WTC11 (cell line): ENCODE results near the gene EDAR. TPM values are rescaled to one million over a fixed set of nuclear protein-coding genes. Genes with fewer than 3 reads are reported as not detected.

Experiments
- ATAC-seq: fragments of 200-7000 bp; cut with Tn5 transposase; 2 replicates; pipeline ENCODE4 v1.10.0; 2021; ENCODE audit warnings: mild to moderate bottlenecking, moderate library complexity
- CTCF ChIA-PET: fragments of 300-600 bp; sonication (Branson Sonifier 250); formaldehyde crosslinking; loops from one replicate; lab custom pipeline; 2021; ENCODE audit warnings: antibody characterized with exemption; lab: Charles Lee
- POLR2A ChIA-PET: fragments of 350-600 bp; sonication (Branson Sonifier 250); formaldehyde crosslinking; loops from one replicate; lab custom pipeline; 2021; ENCODE audit warnings: antibody characterized with exemption; lab: Charles Lee
- DNase-seq: peaks from one replicate; pipeline ENCODE4 v3.0.0; 2021; ENCODE audit warnings: low spot score
- H3K27ac Mint-ChIP-seq: 2 replicates; pipeline ENCODE4 v1.8.0; 2021; ENCODE audit warnings: mixed read lengths
- H3K27me3 Mint-ChIP-seq: 2 replicates; pipeline ENCODE4 v1.8.0; 2021; ENCODE audit warnings: low read depth, mild to moderate bottlenecking, moderate library complexity, mixed read lengths
- H3K36me3 Mint-ChIP-seq: 2 replicates; pipeline ENCODE4 v1.8.0; 2021; ENCODE audit warnings: mixed read lengths
- H3K4me1 Mint-ChIP-seq: 2 replicates; pipeline ENCODE4 v1.8.0; 2022; ENCODE audit warnings: mixed read lengths
- H3K4me3 Mint-ChIP-seq: 2 replicates; pipeline ENCODE4 v1.8.0; 2021; ENCODE audit warnings: mild to moderate bottlenecking, moderate library complexity, mixed read lengths
- H3K9me3 Mint-ChIP-seq: 2 replicates; pipeline ENCODE4 v1.8.0; 2021; ENCODE audit warnings: mixed read lengths
- CDX4 ChIP-seq: fragments of 250-450 bp; sonication (Bioruptor Pico); IDR thresholded peaks from 2 replicates; pipeline ENCODE4 v1.9.0; 2021; ENCODE audit warnings: moderate library complexity, mild to moderate bottlenecking, inconsistent platforms, borderline replicate concordance
- E2F1 ChIP-seq: sonication (generic); formaldehyde crosslinking; IDR thresholded peaks from 2 replicates; pipeline ENCODE4 v1.8.0; 2022; ENCODE audit warnings: mild to moderate bottlenecking, missing genetic modification reagents
- FOXP4 ChIP-seq: sonication (generic); formaldehyde crosslinking; IDR thresholded peaks from 2 replicates; pipeline ENCODE4 v1.8.0; 2022; ENCODE audit warnings: mild to moderate bottlenecking, missing genetic modification reagents
- JUN ChIP-seq: sonication (generic); formaldehyde crosslinking; IDR thresholded peaks from 2 replicates; pipeline ENCODE4 v1.8.0; 2023; ENCODE audit warnings: mild to moderate bottlenecking, missing genetic modification reagents
- NFATC4 ChIP-seq: fragments of 250-450 bp; sonication (Bioruptor Pico); IDR thresholded peaks from 2 replicates; pipeline ENCODE4 v1.9.0; 2021; ENCODE audit warnings: mild to moderate bottlenecking
- NR3C1 ChIP-seq: sonication (generic); formaldehyde crosslinking; conservative IDR thresholded peaks from 2 replicates; pipeline ENCODE4 v1.8.1; 2023; ENCODE audit warnings: low read depth, mild to moderate bottlenecking, missing genetic modification reagents
- PRRX2 ChIP-seq: fragments of 250-450 bp; sonication (Bioruptor Pico); IDR thresholded peaks from 2 replicates; pipeline ENCODE4 v1.8.0; 2021; ENCODE audit warnings: mild to moderate bottlenecking
- TEAD1 ChIP-seq: sonication (generic); formaldehyde crosslinking; IDR thresholded peaks from 2 replicates; pipeline ENCODE4 v1.8.0; 2022; ENCODE audit warnings: mild to moderate bottlenecking, missing genetic modification reagents
- USF1 ChIP-seq: sonication (generic); formaldehyde crosslinking; IDR thresholded peaks from 2 replicates; pipeline ENCODE4 v1.8.0; 2022; ENCODE audit warnings: mild to moderate bottlenecking, missing genetic modification reagents
- USF2 ChIP-seq: sonication (generic); formaldehyde crosslinking; IDR thresholded peaks from 2 replicates; pipeline ENCODE4 v1.8.1; 2023; ENCODE audit warnings: mild to moderate bottlenecking, missing genetic modification reagents, moderate library complexity
- ZNF232 ChIP-seq: sonication (generic); formaldehyde crosslinking; IDR thresholded peaks from 2 replicates; pipeline ENCODE4 v1.8.0; 2022; ENCODE audit warnings: mild to moderate bottlenecking, missing genetic modification reagents
- ZNF396 ChIP-seq: fragments of 250-450 bp; sonication (Bioruptor Pico); IDR thresholded peaks from 2 replicates; pipeline ENCODE4 v1.8.0; 2021; ENCODE audit warnings: mild to moderate bottlenecking, moderate library complexity, borderline replicate concordance
- ZNF423 ChIP-seq: fragments of 250-450 bp; sonication (Bioruptor Pico); IDR thresholded peaks from 2 replicates; pipeline ENCODE4 v2.1.2; 2022; ENCODE audit warnings: mild to moderate bottlenecking, moderate library complexity
- ZNF425 ChIP-seq: fragments of 250-450 bp; sonication (Bioruptor Pico); conservative IDR thresholded peaks from 2 replicates; pipeline ENCODE4 v1.9.0; 2021; ENCODE audit warnings: mild to moderate bottlenecking
- total RNA-seq: library from RNA; stranded (reverse); gene quantifications from 3 replicates; pipeline ENCODE4 v1.2.3, GENCODE V29; 2021

The EDAR gene
- total RNA-seq, 1 experiment from 2014 or later = not detected

- Mint-ChIP-seq H3K9me3 (no peaks in the 10 kb centered on the region), H3K4me1 (peaks cover 20% of the 10 kb centered on the region), H3K27me3 (no peaks in the 10 kb centered on the region; the same call in 1 of the 2 replicates), H3K36me3 (no peaks in the 10 kb centered on the region), H3K4me3 (no peak overlapping the region), H3K27ac (no peak overlapping the region)
- no peak for ATAC-seq
- CTCF ChIA-PET = interaction anchor here (1.5 kb wide), 1 partner anchor 15 kb away, joined by 8 read pairs; no protein-coding TSS in a partner anchor
- POLR2A ChIA-PET = no interaction called here
- TF ChIP-seq ZNF425 (CRISPR knock-in tag) = no peak
- TF ChIP-seq USF1 (CRISPR knock-in tag) = no peak
- no peak for TF ChIP-seq FOXP4
- no peak for TF ChIP-seq NR3C1 (CRISPR knock-in tag)
- TF ChIP-seq USF2 (CRISPR knock-in tag) = no peak
- no peak for TF ChIP-seq NFATC4
- TF ChIP-seq ZNF423 (CRISPR knock-in tag) = no peak
- no peak for DNase-seq
Observed at GRCh38 chr2:109016376-109016775, 27.4 kb upstream of the EDAR start.

- Mint-ChIP-seq H3K4me3 (no peak overlapping the region), H3K27ac (no peak overlapping the region), H3K27me3 (no peaks in the 10 kb centered on the region), H3K36me3 (no peaks in the 10 kb centered on the region), H3K9me3 (no peaks in the 10 kb centered on the region), H3K4me1 (peaks cover 5% of the 10 kb centered on the region; the same call in 1 of the 2 replicates)
- no peak for TF ChIP-seq JUN
- no peak for TF ChIP-seq E2F1 (CRISPR knock-in tag)
- TF ChIP-seq USF2 (CRISPR knock-in tag) = no peak
- no peak for TF ChIP-seq PRRX2 (CRISPR knock-in tag)
- no peak for TF ChIP-seq FOXP4
- no peak for TF ChIP-seq ZNF396 (CRISPR knock-in tag)
- TF ChIP-seq CDX4 (CRISPR knock-in tag) = no peak
- TF ChIP-seq ZNF232 (CRISPR knock-in tag) = no peak
- TF ChIP-seq TEAD1 (CRISPR knock-in tag) = no peak
- ChIA-PET POLR2A (no interaction called here), CTCF (interaction anchor here (1.5 kb wide), 1 partner anchor 13 kb away, joined by 6 read pairs; no protein-coding TSS in a partner anchor)
- no peak for ATAC-seq
- DNase-seq = no peak
Observed at GRCh38 chr2:109014476-109014875, 25.5 kb upstream of the EDAR start.
